NK-92 (cell line): ENCODE data around the gene TXNDC11.

Experiments
- DNase-seq: peaks from one replicate; lab custom pipeline; 2025; ENCODE audit not compliant: unreplicated experiment; lab: John Stamatoyannopoulos, UW

The TXNDC11 gene

GRCh38 chr16:11752856-11753255 is 10.2 kb upstream of the TXNDC11 start:
- no peak for DNase-seq

- DNase-seq = no peak
Measured at GRCh38 chr16:11750056-11750455, 7.4 kb upstream of the TXNDC11 start.

GRCh38 chr16:11748404-11749254 is 6.0 kb upstream of the TXNDC11 start:
- DNase-seq = no peak

- no peak for DNase-seq
Measured at GRCh38 chr16:11747949-11748403, 5.3 kb upstream of the TXNDC11 start.

- DNase-seq = no peak
Measured at GRCh38 chr16:11744075-11744470, 1.4 kb upstream of the TXNDC11 start.

- no peak for DNase-seq
Measured at GRCh38 chr16:11743308-11744074, 834 bp upstream of the TXNDC11 start.

GRCh38 chr16:11742093-11742535 is 543 bp downstream of the TXNDC11 start:
- no peak for DNase-seq

- DNase-seq = no peak
Measured at GRCh38 chr16:11740567-11740966, 2.1 kb downstream of the TXNDC11 start.

- DNase-seq = no peak
Measured at GRCh38 chr16:11738742-11739544, 3.7 kb downstream of the TXNDC11 start.

GRCh38 chr16:11737713-11738112 is 4.9 kb downstream of the TXNDC11 start:
- no peak for DNase-seq

GRCh38 chr16:11736903-11737302 is 5.8 kb downstream of the TXNDC11 start:
- DNase-seq = no peak

- DNase-seq = no peak
Measured at GRCh38 chr16:11735787-11736186, 6.9 kb downstream of the TXNDC11 start.

- no peak for DNase-seq
Measured at GRCh38 chr16:11734653-11735043, 8.0 kb downstream of the TXNDC11 start.

GRCh38 chr16:11734025-11734652 is 8.5 kb downstream of the TXNDC11 start:
- no peak for DNase-seq

GRCh38 chr16:11731222-11731621 is 11.4 kb downstream of the TXNDC11 start:
- no peak for DNase-seq

GRCh38 chr16:11729787-11730186 is 12.9 kb downstream of the TXNDC11 start:
- DNase-seq = no peak

- DNase-seq = no peak
Measured at GRCh38 chr16:11727796-11728543, 14.7 kb downstream of the TXNDC11 start.

GRCh38 chr16:11726008-11726407 is 16.6 kb downstream of the TXNDC11 start:
- no peak for DNase-seq

- no peak for DNase-seq
Measured at GRCh38 chr16:11725457-11725856, 17.2 kb downstream of the TXNDC11 start.

- DNase-seq = no peak
Measured at GRCh38 chr16:11722468-11722808, 20.2 kb downstream of the TXNDC11 start.
